ENCODE measurements around the gene CACNA2D2.

The CACNA2D2 gene

GRCh38 chr3:50422153-50422552, 81.3 kb downstream of the CACNA2D2 start:
- no peak for DNase-seq
- ATAC-seq = no peak
- Mint-ChIP-seq H3K27me3 (no peaks in the 10 kb centered on the region), H3K9me3 (no peaks in the 10 kb centered on the region), H3K4me3 (no peak overlapping the region), H3K4me1 (peaks cover 2% of the 10 kb centered on the region), H3K27ac (no peak overlapping the region), H3K36me3 (ENCODE audit: low read depth) (no peaks in the 10 kb centered on the region)

GRCh38 chr3:50419595-50420370, 83.7 kb downstream of the CACNA2D2 start:
- ATAC-seq (no peak), DNase-seq (no peak)
- no peak overlapping the region for H3K27ac Mint-ChIP-seq
- H3K27me3 Mint-ChIP-seq = no peaks in the 10 kb centered on the region
- H3K9me3 Mint-ChIP-seq = no peaks in the 10 kb centered on the region
- no peaks in the 10 kb centered on the region for H3K36me3 Mint-ChIP-seq (ENCODE audit: low read depth)
- H3K4me3 Mint-ChIP-seq = no peak overlapping the region
- H3K4me1 Mint-ChIP-seq = peaks cover 2% of the 10 kb centered on the region

- ATAC-seq (no peak), DNase-seq (no peak)
- Mint-ChIP-seq H3K4me1 (peaks cover 2% of the 10 kb centered on the region), H3K27ac (no peak overlapping the region), H3K9me3 (no peaks in the 10 kb centered on the region), H3K27me3 (no peaks in the 10 kb centered on the region), H3K4me3 (no peak overlapping the region), H3K36me3 (ENCODE audit: low read depth) (no peaks in the 10 kb centered on the region)
These were observed 84.6 kb downstream of the CACNA2D2 start for GRCh38 chr3:50418850-50419249.

GRCh38 chr3:50417637-50418033, 85.8 kb downstream of the CACNA2D2 start:
- no peak for ATAC-seq
- no peak overlapping the region for H3K27ac Mint-ChIP-seq

GRCh38 chr3:50416736-50417636, 86.4 kb downstream of the CACNA2D2 start:
- DNase-seq = no peak
- H3K27ac Mint-ChIP-seq = no peak overlapping the region
- no peak for ATAC-seq
- H3K9me3 Mint-ChIP-seq = no peaks in the 10 kb centered on the region
- no peak overlapping the region for H3K4me3 Mint-ChIP-seq
- H3K36me3 Mint-ChIP-seq (ENCODE audit: low read depth) = no peaks in the 10 kb centered on the region
- peaks cover 2% of the 10 kb centered on the region for H3K4me1 Mint-ChIP-seq
- no peaks in the 10 kb centered on the region for H3K27me3 Mint-ChIP-seq

More at GRCh38 chr3:50417637-50418033, 85.8 kb downstream of the CACNA2D2 start:
- Mint-ChIP-seq H3K36me3 (ENCODE audit: low read depth) (no peaks in the 10 kb centered on the region), H3K4me1 (peaks cover 2% of the 10 kb centered on the region), H3K27me3 (no peaks in the 10 kb centered on the region), H3K9me3 (no peaks in the 10 kb centered on the region), H3K4me3 (no peak overlapping the region)
- no peak for DNase-seq

- no peaks in the 10 kb centered on the region for H3K9me3 Mint-ChIP-seq
- peaks cover 7% of the 10 kb centered on the region for H3K4me1 Mint-ChIP-seq
- no peak overlapping the region for H3K4me3 Mint-ChIP-seq
- ATAC-seq (no peak), DNase-seq (no peak)
- no peaks in the 10 kb centered on the region for H3K27me3 Mint-ChIP-seq
- no peak overlapping the region for H3K27ac Mint-ChIP-seq
- H3K36me3 Mint-ChIP-seq (ENCODE audit: low read depth) = no peaks in the 10 kb centered on the region
These were observed 87.6 kb downstream of the CACNA2D2 start for GRCh38 chr3:50415816-50416215.

- Mint-ChIP-seq H3K4me1 (peaks cover 12% of the 10 kb centered on the region), H3K9me3 (no peaks in the 10 kb centered on the region), H3K4me3 (no peak overlapping the region), H3K27ac (no peak overlapping the region), H3K27me3 (no peaks in the 10 kb centered on the region), H3K36me3 (ENCODE audit: low read depth) (no peaks in the 10 kb centered on the region)
- ATAC-seq = no peak
- no peak for DNase-seq
These were observed 88.4 kb downstream of the CACNA2D2 start for GRCh38 chr3:50415061-50415460.

- peaks cover 12% of the 10 kb centered on the region for H3K4me1 Mint-ChIP-seq
- no peak overlapping the region for H3K27ac Mint-ChIP-seq
- DNase-seq (no peak), ATAC-seq (no peak)
- no peak overlapping the region for H3K4me3 Mint-ChIP-seq
- H3K9me3 Mint-ChIP-seq = no peaks in the 10 kb centered on the region
- no peaks in the 10 kb centered on the region for H3K27me3 Mint-ChIP-seq
- H3K36me3 Mint-ChIP-seq (ENCODE audit: low read depth) = no peaks in the 10 kb centered on the region
These were observed 88.8 kb downstream of the CACNA2D2 start for GRCh38 chr3:50414616-50415015.

GRCh38 chr3:50412231-50412754, 91.1 kb downstream of the CACNA2D2 start:
- Mint-ChIP-seq H3K4me1 (peaks cover 10% of the 10 kb centered on the region), H3K27ac (no peak overlapping the region), H3K4me3 (no peak overlapping the region), H3K9me3 (no peaks in the 10 kb centered on the region), H3K27me3 (no peaks in the 10 kb centered on the region), H3K36me3 (ENCODE audit: low read depth) (no peaks in the 10 kb centered on the region)
- ATAC-seq (no peak), DNase-seq (no peak)

- Mint-ChIP-seq H3K9me3 (no peaks in the 10 kb centered on the region), H3K27me3 (peaks cover 2% of the 10 kb centered on the region), H3K4me3 (no peak overlapping the region), H3K4me1 (peaks cover 10% of the 10 kb centered on the region), H3K36me3 (ENCODE audit: low read depth) (no peaks in the 10 kb centered on the region), H3K27ac (no peak overlapping the region)
- ATAC-seq = no peak
- no peak for DNase-seq
These were observed 92.2 kb downstream of the CACNA2D2 start for GRCh38 chr3:50411229-50411628.

GRCh38 chr3:50410608-50411139, 92.8 kb downstream of the CACNA2D2 start:
- Mint-ChIP-seq H3K4me3 (no peak overlapping the region), H3K36me3 (ENCODE audit: low read depth) (no peaks in the 10 kb centered on the region), H3K27ac (no peak overlapping the region), H3K27me3 (peaks cover 2% of the 10 kb centered on the region), H3K4me1 (peaks cover 10% of the 10 kb centered on the region), H3K9me3 (no peaks in the 10 kb centered on the region)
- no peak for DNase-seq
- ATAC-seq = peak; percentile 8

GRCh38 chr3:50410185-50410584, 93.2 kb downstream of the CACNA2D2 start:
- peak; percentile 65 for ATAC-seq
- Mint-ChIP-seq H3K4me1 (peaks cover 10% of the 10 kb centered on the region), H3K27ac (no peak overlapping the region), H3K4me3 (no peak overlapping the region), H3K9me3 (no peaks in the 10 kb centered on the region), H3K36me3 (ENCODE audit: low read depth) (no peaks in the 10 kb centered on the region), H3K27me3 (peaks cover 2% of the 10 kb centered on the region)
- DNase-seq = no peak

GRCh38 chr3:50408443-50408944, 94.9 kb downstream of the CACNA2D2 start:
- Mint-ChIP-seq H3K36me3 (ENCODE audit: low read depth) (no peaks in the 10 kb centered on the region), H3K4me3 (no peak overlapping the region), H3K27me3 (peaks cover 2% of the 10 kb centered on the region), H3K9me3 (no peaks in the 10 kb centered on the region), H3K4me1 (peaks cover 10% of the 10 kb centered on the region), H3K27ac (no peak overlapping the region)
- ATAC-seq (no peak), DNase-seq (no peak)

- H3K36me3 Mint-ChIP-seq (ENCODE audit: low read depth) = no peaks in the 10 kb centered on the region
- no peak for DNase-seq
- no peak overlapping the region for H3K27ac Mint-ChIP-seq
- no peaks in the 10 kb centered on the region for H3K9me3 Mint-ChIP-seq
- peaks cover 2% of the 10 kb centered on the region for H3K27me3 Mint-ChIP-seq
- no peak for ATAC-seq
- no peak overlapping the region for H3K4me3 Mint-ChIP-seq
- peaks cover 10% of the 10 kb centered on the region for H3K4me1 Mint-ChIP-seq
These were observed 96.9 kb downstream of the CACNA2D2 start for GRCh38 chr3:50406487-50406886.
